ENCODE results near the gene CCDC32. TPM values are rescaled to one million over a fixed set of nuclear protein-coding genes. Genes with fewer than 3 reads are reported as not detected.
"Not testable (repeated sequence)": the region's sequence is repeated elsewhere in the genome, so short reads cannot be mapped to it uniquely, and the experiment has no call there.

The CCDC32 gene
- total RNA-seq, 2 experiments from 2014 or later: 20.9 to 21.3 TPM

- Histone ChIP-seq H3K27me3 (ENCODE audit: control insufficient read depth in 1 of 2, insufficient read depth in 2 of 2, low read length in 2 of 2) (no peaks in the 10 kb centered on the region), H3K9me3 (ENCODE audit: control insufficient read depth in 1 of 2, insufficient read depth in 1 of 2, low read length in 2 of 2) (no peaks in the 10 kb centered on the region), H3K4me3 (ENCODE audit: low read length) (no peak overlapping the region), H3K4me1 (ENCODE audit: insufficient read depth, low read length) (no peaks in the 10 kb centered on the region), H3K27ac (ENCODE audit: low read depth in 1 of 2, low read length in 2 of 2) (no peak overlapping the region), H3K36me3 (ENCODE audit: insufficient read depth, low read length) (no peaks in the 10 kb centered on the region)
- intact Hi-C loops (cut with DNase I, micrococcal nuclease): no loop called here
- Mint-ChIP-seq H3K27me3 (no peaks in the 10 kb centered on the region), H3K4me1 (ENCODE audit: low read depth) (peaks cover 5% of the 10 kb centered on the region), H3K4me3 (peak overlapping the region; percentile 62), H3K9me3 (no peaks in the 10 kb centered on the region), H3K27ac (no peak overlapping the region), H3K36me3 (ENCODE audit: low read depth) (no peaks in the 10 kb centered on the region)
- ATAC-seq (ENCODE audit: poor library complexity): peak; percentile 57
- ChIA-PET CTCF (no interaction called here), POLR2A (no interaction called here)
- TF ChIP-seq, protein P1, sequence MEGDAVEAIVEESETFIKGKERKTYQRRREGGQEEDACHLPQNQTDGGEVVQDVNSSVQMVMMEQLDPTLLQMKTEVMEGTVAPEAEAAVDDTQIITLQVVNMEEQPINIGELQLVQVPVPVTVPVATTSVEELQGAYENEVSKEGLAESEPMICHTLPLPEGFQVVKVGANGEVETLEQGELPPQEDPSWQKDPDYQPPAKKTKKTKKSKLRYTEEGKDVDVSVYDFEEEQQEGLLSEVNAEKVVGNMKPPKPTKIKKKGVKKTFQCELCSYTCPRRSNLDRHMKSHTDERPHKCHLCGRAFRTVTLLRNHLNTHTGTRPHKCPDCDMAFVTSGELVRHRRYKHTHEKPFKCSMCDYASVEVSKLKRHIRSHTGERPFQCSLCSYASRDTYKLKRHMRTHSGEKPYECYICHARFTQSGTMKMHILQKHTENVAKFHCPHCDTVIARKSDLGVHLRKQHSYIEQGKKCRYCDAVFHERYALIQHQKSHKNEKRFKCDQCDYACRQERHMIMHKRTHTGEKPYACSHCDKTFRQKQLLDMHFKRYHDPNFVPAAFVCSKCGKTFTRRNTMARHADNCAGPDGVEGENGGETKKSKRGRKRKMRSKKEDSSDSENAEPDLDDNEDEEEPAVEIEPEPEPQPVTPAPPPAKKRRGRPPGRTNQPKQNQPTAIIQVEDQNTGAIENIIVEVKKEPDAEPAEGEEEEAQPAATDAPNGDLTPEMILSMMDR (IDR thresholded peaks at IDR 0.05): no peak
- DNase-seq: peak in 2 of 14 experiments; percentile 23 to 45
These were observed 17.9 kb upstream of the CCDC32 start for GRCh38 chr15:40582726-40583246.

GRCh38 chr15:40581796-40582195 lies 17.0 kb upstream of the CCDC32 start:
- H3K4me3 ChIP-seq (ENCODE audit: low read length); intact Hi-C loops (cut with DNase I, micrococcal nuclease); H3K4me1 Mint-ChIP-seq (ENCODE audit: low read depth); H3K27me3 Mint-ChIP-seq; H3K4me1 ChIP-seq (ENCODE audit: insufficient read depth, low read length); H3K4me3 Mint-ChIP-seq; H3K27ac Mint-ChIP-seq; H3K36me3 Mint-ChIP-seq (ENCODE audit: low read depth); H3K27ac ChIP-seq (ENCODE audit: low read depth in 1 of 2, low read length in 2 of 2); H3K36me3 ChIP-seq (ENCODE audit: insufficient read depth, low read length); H3K9me3 Mint-ChIP-seq; DNase-seq; CTCF ChIA-PET; ATAC-seq (ENCODE audit: poor library complexity); H3K27me3 ChIP-seq (ENCODE audit: control insufficient read depth in 1 of 2, insufficient read depth in 2 of 2, low read length in 2 of 2); H3K9me3 ChIP-seq (ENCODE audit: control insufficient read depth in 1 of 2, insufficient read depth in 1 of 2, low read length in 2 of 2): not testable (repeated sequence)
- POLR2A ChIA-PET: interaction anchor here (1.1 kb wide), 1 partner anchor 13 kb away, joined by 3 read pairs; no protein-coding TSS in a partner anchor

DNA sequence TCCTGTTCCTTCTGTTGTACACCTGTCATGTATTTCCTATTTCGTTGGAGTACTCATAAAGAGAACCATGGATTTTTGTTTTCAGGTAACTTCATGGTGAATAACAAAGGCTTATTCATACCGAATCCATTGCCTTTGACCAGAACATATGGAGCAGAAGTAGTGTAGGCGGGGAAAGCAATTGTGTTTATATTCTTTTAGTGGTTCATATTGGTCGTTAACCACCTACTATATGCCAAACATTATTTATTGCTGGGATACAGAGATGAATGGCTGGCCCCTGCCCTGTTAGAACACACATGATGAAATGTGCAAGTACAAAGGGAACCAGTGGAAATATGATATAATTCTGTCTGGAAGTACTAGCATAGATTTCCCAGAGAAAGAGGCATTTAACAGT lies 14.1 kb upstream of the CCDC32 start:
- Histone ChIP-seq H3K27me3 (ENCODE audit: control insufficient read depth in 1 of 2, insufficient read depth in 2 of 2, low read length in 2 of 2) (no peaks in the 10 kb centered on the region), H3K9me3 (ENCODE audit: control insufficient read depth in 1 of 2, insufficient read depth in 1 of 2, low read length in 2 of 2) (no peaks in the 10 kb centered on the region), H3K36me3 (ENCODE audit: insufficient read depth, low read length) (peaks cover 5% of the 10 kb centered on the region), H3K4me3 (ENCODE audit: low read length) (no peak overlapping the region), H3K4me1 (ENCODE audit: insufficient read depth, low read length) (no peaks in the 10 kb centered on the region), H3K27ac (ENCODE audit: low read depth in 1 of 2, low read length in 2 of 2) (no peak overlapping the region)
- TF ChIP-seq, protein P1 (IDR thresholded peaks at IDR 0.05): no peak
- ChIA-PET POLR2A (no interaction called here), CTCF (interaction anchor here (2.5 kb wide), 1 partner anchor 11 kb away, joined by 6 read pairs; no protein-coding TSS in a partner anchor)
- ATAC-seq (ENCODE audit: poor library complexity) (no peak), DNase-seq (no peak)
- Mint-ChIP-seq H3K4me3 (no peak overlapping the region), H3K27me3 (no peaks in the 10 kb centered on the region), H3K36me3 (ENCODE audit: low read depth) (peaks cover 25% of the 10 kb centered on the region), H3K4me1 (ENCODE audit: low read depth) (peaks cover 15% of the 10 kb centered on the region), H3K9me3 (no peaks in the 10 kb centered on the region), H3K27ac (no peak overlapping the region)
- intact Hi-C loops (cut with DNase I, micrococcal nuclease): no loop called here

- H3K27ac ChIP-seq (ENCODE audit: low read depth in 1 of 2, low read length in 2 of 2); H3K27me3 Mint-ChIP-seq; H3K27me3 ChIP-seq (ENCODE audit: control insufficient read depth in 1 of 2, insufficient read depth in 2 of 2, low read length in 2 of 2); H3K27ac Mint-ChIP-seq; H3K4me3 ChIP-seq (ENCODE audit: low read length); ATAC-seq (ENCODE audit: poor library complexity); H3K9me3 ChIP-seq (ENCODE audit: control insufficient read depth in 1 of 2, insufficient read depth in 1 of 2, low read length in 2 of 2); H3K4me1 ChIP-seq (ENCODE audit: insufficient read depth, low read length); H3K4me3 Mint-ChIP-seq; H3K9me3 Mint-ChIP-seq; H3K4me1 Mint-ChIP-seq (ENCODE audit: low read depth); DNase-seq; intact Hi-C loops (cut with DNase I, micrococcal nuclease): not testable (repeated sequence)
- H3K36me3 Mint-ChIP-seq (ENCODE audit: low read depth): peaks cover 41% of the 10 kb centered on the region
- H3K36me3 ChIP-seq (ENCODE audit: insufficient read depth, low read length): peaks cover 15% of the 10 kb centered on the region
- ChIA-PET POLR2A (interaction anchor here (1.1 kb wide), 1 partner anchor 8 kb away, joined by 3 read pairs; the partner anchor contains the start of gene RPUSD2), CTCF (interaction anchor here (2.5 kb wide), 1 partner anchor 13 kb away, joined by 6 read pairs; no protein-coding TSS in a partner anchor)
These were observed 12.1 kb upstream of the CCDC32 start for GRCh38 chr15:40576914-40577313.

All from CD4-positive, alpha-beta T cell (primary cell).